ENCODE measurements around the gene HDGFL2.

HDGFL2 gene

DNA sequence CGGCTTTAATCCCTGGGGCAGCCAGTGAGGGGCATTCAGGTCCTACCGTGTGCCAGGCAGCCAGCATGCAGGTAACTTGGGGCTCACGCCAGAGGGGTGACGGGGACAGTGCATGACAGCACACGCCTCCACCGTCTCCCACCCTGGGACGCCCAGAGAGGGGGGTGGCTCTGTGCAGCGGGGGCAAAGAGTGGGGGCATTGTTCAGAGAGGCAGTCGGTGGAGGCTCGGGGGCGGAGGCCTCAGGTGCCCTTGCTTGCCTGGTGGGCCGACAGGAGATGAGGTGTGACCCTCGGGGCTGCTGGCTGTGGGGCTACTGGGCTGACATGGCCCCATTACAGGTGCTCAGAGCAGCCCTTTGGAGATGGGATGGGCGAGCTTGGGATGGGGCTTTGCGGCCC is 27.8 kb downstream of the HDGFL2 start:
- FAIRE-seq, result no peak

DNA sequence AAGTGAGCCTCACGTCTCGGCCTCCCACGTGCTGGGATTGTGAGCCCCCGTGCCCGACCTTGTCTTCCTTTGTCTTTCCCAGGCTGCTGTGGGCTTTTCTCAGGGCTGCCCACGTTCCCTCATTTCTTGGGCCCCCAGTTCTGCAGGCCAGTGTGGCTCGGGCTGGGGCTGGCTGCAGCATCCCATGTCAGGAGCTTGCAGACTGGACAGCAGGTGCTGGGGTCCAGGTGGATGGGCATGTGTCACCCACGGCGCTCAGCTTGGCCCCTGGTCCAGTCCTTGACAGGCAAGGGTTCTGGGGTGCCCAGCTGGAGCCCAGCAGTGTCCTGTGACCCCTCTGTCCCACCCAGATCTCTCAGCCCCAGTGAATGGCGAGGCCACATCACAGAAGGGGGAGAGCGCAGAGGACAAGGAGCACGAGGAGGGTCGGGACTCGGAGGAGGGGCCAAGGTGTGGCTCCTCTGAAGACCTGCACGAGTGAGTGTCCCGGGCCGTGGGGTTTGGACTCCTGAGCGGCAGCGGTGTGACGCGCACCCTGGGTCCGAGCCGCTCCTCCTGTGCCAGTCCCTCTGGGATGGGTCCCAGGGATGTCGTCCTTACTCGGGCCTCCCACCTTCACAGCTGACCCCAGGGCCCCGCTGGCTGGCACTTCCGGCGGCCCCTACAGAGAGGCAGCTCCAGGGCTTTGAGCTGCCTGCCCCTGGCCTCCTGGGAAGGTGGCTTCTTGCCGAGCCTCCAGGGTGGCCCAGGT is 28.9 kb downstream of the HDGFL2 start:
- FAIRE-seq, result no peak

DNA sequence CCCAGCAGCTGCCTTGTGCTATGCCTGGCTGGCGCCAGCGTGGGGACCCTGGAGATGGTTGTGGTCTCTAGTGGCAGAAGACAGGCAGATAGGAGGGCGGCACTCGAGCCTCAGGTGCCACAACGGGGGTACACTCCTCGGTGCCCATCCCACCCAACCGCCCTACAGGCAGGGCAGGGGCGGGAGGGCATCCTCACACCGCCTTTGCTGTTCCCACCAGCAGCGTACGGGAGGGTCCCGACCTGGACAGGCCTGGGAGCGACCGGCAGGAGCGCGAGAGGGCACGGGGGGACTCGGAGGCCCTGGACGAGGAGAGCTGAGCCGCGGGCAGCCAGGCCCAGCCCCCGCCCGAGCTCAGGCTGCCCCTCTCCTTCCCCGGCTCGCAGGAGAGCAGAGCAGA is 29.6 kb downstream of the HDGFL2 start:
- no peak for FAIRE-seq

DNA sequence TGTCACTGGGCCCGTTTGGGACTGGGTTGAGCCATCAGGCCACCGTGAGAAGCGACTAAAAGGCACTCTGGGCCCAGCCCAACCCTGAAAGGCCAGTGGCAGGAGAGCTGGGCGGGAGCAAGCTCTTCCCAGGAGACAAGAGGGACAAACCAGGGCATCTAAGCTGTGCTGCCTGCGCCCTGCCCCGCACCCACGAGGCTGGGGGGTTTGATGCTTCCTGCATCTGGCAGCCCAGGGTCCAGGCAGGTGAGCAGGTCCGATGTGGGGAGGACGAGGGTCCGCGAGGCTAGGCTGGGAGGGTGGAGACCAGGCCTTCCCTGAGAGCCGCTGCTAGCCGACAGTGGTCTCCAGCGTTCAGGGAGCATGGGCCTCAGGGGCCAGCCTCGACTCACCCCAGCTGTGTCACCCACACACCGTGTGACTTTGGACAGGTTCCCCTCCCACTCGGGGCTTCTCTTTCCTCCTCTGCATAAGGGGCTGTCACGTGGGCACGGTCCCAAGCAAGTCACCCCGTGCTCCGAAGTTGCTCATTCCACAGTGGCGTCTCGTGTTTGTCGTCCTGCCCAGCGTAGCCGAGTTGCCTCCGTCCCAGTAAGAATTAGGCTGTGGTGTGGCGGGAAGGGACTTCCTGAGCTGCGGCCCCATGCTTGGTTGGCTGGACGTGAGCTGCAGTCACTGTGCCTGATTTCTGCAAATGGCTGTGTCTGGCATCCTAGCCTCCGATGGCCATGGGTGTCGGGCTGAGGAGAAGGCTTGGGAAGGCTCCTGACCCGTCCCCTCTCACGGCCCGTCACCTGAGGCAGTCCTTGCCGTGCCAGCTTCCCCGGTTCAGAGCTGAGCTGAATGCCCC is 30.4 kb downstream of the HDGFL2 start:
- no peak for FAIRE-seq

DNA sequence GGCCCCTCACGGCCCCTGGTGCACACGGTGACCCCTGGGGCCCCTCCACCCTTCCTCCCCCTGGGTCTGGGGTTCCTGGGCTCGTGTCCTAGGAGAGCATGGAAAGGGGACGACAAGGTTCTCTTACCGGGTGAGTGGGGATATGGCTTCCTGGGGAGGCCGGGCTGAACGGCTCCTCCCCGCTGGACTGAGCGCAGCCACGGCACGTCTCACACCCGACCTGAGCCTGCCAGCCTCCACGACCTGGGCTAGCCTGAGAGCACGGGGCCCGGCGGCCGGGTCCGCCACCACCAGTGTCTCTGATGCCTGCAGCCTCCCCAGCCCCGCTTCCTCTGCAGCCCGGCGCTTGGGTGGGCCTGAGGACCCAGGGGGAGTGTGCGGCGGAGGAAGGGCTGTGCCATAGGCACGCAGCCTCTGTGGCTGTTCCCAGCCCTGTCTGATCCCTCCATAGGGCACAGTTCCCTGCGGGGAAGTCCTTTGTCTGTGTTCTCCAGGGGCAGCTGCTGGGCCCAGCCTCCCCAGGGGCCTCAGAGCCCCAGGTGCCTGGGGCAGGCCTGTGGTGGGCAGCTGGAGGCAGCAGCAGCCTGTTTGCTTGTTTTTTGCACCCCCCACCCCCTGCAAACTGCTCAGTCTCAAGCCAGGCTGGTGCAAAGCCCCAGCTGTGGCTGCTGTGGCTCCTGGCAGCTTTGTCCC is 31.2 kb downstream of the HDGFL2 start:
- FAIRE-seq, result no peak

DNA sequence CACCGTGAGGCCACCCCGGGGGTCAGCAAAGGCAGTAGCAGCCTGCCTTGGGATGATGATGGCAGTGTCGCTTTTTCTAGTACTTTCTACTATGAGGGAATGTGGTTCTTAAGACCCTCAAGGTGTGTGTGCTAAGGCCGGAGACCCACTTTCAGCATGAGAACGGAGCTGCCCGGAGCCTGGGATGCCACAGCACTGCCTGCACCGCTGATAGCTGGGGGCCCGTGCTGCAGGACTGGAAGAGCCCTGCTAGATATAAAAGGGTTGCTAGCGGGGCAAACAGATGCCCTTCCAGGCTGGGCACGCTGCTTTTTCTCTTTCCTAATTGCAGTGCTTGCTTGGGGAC is 31.7 kb downstream of the HDGFL2 start:
- FAIRE-seq, result no peak

DNA sequence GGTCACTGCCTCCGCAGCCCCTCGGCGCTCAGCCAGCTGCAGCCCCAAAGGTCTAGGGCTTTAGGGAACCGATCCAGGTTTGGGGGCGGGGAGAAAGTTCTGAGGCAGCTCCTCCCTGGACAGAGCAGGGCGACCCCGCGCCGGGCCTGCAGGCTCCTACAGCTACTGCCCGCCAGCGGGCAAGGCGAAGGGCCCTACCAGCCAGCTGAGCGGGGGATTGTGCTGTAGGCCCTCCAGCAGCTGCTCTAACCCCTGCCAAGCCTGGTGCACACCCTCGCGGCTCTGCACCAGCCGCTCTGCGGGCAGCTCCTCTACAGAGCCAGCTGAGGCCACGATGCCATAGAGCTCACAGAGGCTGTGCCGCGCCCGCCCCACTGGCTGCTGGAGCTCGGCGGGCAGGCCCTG is 32.2 kb downstream of the HDGFL2 start:
- no peak for FAIRE-seq

DNA sequence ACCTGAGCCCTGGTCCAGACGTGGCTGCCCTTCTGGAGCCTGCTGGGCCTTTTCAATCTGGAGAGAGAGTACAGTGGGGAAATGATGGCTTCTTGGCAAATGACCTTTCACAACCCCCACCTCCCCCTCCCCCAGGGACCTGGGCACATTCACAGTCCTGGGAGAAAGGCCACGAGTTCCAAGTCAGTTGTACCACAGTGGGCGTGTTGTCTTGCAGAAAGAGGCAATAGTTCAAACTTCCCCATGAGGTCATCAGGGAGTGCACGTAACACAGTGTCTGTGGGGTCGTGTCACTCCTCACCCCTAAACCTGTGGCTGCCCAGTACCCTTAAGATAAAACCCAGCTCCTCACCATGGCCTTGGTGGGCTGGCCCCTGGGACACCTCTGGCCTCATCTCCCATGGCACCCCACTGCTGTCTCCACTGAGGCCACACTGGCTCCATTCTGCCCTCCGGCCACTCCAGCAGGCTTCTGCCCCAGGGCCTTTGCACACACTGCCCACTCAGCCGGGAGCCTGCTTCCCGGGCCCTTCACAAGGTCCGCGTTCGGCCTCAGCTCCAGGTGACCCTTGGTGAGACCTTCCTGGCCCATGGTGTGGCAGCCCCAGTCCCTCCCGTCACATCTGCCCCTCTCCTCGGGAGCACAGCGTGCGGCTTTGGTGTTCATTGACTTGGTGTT is 32.9 kb downstream of the HDGFL2 start:
- no peak for FAIRE-seq

DNA sequence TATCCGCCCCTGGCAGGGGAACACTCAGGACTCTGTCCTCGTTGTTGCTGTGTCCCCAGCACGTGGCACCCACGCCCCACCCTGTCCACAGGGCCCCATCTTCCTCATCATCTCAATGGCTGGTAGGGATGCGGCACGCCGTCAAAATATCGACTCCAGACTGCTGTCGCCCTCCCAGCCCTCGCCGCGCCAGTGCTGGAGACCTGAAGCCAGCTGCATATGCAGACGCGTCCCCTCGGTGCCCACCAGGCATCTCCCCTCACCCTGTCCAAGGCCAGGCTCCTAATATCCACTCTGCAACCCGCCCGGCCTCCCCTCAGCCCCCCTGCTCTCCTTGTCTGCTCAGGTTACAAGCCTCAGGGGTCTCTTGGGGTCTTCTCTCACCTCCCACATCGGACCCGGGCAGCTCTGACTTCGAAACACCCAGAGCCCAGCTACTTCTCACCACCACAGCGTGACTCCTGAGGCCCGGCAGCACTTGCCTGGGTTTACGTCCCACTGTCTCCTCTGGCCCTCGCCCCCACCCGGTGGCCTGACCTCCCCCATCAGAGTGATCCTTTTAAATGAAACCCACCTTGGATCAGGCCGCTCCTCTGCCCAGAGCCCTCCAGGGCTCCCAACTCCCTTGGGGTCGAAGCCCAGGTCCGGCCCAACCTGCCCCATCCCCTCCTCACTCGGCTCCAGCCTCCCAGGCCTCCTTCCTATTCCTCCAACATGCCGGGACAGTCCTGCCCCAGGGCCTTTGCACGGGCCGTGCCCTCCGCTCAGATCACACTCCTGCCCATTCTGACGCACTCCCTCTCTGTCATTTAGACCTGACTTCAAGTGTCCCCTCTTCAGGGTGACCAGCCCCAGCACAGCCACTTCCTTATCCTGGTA is 33.7 kb downstream of the HDGFL2 start:
- no peak for FAIRE-seq

DNA sequence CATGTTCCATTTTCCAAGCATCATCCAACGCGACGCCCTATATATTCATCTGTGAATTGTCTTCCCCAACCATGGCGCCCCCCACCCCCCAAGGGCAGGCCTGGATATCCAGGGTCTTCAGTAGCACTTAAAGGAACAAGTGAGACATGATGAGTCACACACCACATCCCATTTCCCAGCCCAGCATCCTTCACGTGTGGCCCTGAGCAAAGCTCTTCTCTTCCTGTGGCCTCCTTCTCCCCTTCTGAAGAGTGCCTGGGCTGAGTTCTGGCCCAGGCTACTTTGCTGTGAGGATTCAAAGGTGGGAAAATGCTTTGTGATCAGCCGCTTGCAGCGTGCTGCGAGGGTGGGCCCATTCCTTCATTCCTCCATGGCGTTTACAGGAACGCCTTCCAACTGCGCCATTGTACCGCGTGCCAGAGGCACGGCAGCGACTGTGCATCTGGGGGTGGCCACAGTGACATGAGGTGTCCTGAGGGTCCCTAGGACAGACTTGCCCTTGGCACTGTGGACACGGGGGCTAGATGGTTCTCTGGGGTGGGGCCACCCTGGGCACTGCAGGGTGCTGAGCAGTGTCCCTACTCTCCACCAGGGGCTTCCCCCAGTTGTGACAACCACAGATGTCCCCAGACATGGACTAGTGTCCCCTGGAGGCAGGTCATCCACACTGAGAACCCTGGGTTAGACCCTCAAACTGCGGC is 34.5 kb downstream of the HDGFL2 start:
- no peak for FAIRE-seq

DNA sequence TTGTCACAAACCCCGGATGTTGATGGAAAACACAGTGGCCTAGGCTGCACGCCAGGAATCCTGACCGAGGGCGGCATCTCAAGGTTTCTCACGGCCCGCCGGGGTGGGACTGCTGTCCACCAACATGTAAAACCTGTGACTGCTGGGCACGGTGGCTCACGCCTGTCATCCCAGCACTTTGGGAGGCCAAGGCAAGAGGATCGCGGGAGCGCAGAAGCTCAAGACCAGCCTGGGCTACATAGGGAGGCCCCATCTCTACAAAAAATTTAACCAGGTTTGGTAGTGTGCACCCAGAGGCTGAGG is 35.0 kb downstream of the HDGFL2 start:
- FAIRE-seq, result no peak

DNA sequence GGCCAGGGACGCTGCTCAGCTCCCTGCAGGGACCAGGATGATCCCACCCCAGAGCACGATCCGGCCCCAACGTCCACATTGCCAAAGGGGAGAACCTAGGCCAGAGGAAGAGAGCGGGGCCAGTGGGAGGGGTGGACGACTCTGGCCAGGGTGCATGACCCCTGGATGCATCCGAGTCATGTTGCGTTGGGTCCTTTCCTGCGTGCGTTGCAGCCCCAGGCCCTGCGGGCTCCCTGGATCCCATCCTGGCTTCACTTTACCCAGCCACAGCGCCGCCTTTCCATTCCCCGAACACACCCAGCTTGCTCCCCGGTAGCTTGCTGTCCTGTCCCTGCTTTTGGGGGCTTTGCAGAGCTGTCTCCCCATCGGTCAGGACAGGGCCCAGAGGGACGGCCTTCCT is 35.7 kb downstream of the HDGFL2 start:
- FAIRE-seq, result no peak

DNA sequence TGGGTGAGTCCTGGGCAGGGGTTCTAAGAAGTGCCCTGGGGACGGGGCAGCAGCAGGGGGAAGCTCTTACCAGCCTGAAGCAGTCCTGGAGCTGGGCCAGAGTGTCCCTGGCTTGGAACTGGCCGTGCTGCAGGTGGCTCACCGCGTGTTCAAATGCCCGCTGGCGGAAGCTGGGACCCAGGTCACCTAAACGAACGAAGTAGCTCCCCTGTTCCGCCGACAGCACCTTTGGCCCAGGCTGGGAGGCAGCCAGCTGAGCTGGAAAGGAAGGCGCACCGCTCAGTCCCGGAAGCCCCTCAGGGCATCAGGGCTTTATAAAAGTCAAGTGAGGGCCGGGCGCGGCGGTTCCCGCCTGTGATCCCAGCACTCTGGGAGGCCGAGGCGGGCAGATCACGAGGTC is 36.6 kb downstream of the HDGFL2 start:
- no peak for FAIRE-seq

DNA sequence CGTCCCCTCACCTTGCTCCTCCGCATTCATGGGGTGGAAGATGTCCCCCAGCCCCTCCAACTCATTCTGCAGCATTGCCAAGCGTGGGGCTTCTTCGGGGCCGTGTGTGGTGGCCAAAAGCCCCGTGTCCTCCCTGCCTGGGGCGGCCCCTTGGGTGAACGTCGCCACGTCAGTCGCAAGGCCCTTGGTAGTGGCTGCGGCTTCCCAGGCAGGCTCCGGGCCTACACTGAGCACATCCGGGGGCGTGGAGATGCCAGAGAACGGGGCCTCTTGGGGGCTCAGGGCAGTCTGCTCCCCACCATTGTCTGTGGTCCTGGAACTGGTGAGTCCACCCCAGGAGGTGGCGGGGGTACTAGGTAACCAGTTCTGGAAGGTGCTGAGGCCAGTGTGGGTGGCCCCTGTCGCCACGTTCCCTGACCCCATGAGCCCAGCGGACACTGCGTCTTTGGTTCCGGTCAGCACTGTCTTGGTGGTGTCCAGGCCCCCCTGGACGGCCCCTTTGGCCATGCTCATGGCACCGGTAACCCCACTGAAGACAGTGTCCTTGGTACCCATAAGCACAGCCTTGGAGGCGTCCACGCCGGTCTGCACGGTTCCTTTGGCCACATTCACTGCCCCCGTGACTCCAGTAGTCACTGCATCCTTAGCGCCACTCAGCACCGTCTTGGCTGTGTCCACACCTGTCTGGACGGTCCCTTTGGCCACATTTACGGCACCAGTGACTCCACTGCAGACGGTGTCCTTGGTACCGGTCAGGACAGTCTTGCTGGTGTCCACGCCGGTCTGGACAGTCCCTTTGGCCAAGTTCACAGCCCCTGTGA is 38.5 kb downstream of the HDGFL2 start:
- no peak for FAIRE-seq

DNA sequence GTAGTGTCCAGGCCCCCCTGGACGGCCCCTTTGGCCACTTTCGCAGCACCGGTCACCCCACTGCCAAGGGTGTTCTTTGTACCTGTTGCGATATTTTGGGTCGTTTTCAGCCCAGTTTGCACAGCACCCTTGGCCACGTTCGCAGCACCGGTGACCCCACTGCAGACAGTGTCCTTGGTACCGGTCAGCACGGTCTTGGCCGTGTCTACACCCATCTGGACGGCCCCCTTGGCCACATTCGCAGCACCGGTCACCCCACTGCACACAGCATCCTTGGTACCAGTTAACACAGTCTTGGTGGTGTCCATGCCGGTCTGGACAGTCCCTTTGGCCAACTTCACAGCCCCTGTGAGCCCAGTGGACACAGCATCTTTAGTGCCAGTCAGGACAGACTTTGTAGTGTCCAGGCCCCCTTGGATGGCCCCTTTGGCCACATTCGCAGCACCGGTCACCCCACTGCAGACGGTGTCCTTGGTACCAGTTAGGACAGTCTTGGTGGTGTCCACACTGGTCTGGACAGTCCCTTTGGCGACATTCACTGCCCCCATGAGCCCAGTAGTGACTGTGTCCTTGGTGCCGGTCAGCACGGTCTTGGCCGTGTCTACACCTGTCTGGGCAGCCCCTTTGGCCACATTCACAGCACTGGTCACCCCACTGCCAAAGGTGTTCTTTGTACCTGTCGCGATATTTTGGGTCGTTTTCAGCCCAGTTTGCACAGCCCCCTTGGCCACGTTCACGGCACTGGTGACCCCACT is 39.4 kb downstream of the HDGFL2 start:
- no peak for FAIRE-seq

DNA sequence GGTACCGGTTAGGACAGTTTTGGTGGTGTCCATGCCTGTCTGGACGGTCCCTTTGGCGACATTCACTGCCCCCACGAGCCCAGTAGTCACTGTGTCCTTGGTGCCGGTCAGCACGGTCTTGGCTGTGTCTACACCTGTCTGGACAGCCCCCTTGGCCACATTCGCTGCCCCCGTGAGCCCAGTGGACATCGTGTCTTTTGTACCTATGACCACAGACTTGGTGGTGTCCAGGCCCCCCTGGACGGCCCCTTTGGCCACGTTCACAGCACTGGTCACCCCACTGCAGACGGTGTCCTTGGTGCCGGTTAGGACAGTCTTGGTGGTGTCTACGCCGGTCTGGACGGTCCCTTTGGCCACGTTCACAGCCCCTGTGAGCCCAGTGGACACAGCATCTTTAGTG is 40.0 kb downstream of the HDGFL2 start:
- no peak for FAIRE-seq

DNA sequence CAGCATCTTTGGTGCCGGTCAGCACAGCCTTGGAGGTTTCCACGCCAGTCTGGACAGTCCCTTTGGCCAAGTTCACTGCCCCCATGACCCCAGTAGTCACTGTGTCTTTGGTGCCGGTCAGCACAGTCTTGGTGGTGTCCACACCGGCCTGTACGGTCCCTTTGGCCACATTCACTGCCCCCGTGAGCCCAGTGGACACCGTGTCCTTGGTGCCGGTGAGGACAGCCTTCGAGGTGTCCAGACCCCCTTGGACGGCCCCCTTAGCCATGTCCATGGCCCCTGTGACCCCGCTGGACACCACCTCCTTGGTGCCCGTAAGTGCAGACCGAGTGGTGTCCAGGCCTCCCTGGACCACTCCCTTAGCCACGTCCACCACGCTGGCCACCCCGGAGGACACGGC is 41.2 kb downstream of the HDGFL2 start:
- FAIRE-seq, result no peak

DNA sequence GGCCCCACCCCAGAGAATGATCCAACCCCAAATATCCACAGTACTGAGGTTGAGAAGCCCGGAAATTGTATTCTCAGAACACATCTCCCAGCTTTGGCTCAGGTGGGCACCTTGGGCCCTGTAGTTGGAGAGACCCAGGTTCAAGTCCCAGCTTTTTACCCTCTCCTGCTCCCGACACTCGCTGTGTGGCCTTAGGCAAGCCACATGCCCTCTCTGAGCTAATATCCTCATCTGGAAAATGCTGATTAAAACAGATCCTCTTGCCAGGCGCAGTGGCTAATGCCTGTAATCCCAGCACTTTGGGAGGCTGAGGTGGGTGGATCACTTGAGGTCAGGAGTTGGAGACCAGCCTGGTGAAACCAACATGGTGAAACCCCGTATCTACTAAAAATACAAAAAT is 43.6 kb downstream of the HDGFL2 start:
- FAIRE-seq, result no peak

DNA sequence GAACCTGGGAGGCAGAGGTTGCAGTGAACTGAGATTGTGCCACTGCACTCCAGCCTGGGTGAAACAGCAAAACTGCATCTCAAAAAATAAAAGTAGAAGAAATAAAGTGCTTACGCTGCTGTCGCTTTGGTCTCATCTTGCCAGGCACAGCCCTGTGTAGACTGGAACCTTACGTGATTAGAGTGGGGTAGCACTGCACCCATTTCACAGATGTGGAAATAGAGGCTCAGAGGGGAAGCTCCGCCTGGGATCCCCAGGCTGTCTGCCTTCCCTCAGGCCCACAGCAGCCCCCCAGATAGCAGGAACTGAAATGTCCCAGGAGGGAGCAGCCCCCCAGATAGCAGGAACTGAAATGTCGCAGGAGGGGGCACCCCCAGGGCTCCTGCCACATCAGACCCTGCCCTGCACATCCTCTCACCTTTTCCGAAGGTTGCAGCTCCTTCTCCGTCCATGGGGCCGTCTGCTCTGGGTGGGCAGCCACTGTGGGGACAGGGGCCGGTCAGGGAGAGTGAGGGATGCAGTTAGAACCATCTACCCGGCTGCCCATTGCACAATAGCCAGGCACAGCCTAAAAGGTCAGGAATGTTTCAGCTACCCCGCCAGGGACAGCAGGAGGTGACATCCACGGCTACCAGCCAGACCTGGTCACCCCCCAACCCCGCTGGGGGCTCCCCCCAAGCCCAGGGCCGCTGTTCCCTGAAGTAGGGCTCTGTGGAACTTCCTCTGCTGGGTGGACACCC is 44.3 kb downstream of the HDGFL2 start:
- FAIRE-seq, result no peak

DNA sequence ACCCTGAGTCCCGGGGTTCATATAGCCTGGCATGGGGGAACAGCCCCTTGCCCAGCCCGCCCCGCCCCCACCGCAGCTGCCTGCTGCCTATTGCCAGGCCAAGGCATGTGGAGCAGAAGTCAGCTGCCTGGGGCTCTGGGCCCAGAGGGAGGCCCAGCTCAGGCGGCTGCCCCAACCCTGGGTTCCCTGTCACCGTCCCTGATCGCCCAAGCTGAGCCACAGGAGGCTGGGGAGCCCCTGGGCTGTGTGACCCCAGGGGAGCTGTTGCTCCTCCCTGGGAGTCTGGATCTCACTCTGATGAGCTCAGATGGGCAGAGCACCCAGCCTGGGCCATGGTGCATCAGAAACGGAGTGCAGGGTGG is 44.8 kb downstream of the HDGFL2 start:
- FAIRE-seq, result no peak
